ENCODE measurements around the gene STX1B.

The STX1B gene

DNA sequence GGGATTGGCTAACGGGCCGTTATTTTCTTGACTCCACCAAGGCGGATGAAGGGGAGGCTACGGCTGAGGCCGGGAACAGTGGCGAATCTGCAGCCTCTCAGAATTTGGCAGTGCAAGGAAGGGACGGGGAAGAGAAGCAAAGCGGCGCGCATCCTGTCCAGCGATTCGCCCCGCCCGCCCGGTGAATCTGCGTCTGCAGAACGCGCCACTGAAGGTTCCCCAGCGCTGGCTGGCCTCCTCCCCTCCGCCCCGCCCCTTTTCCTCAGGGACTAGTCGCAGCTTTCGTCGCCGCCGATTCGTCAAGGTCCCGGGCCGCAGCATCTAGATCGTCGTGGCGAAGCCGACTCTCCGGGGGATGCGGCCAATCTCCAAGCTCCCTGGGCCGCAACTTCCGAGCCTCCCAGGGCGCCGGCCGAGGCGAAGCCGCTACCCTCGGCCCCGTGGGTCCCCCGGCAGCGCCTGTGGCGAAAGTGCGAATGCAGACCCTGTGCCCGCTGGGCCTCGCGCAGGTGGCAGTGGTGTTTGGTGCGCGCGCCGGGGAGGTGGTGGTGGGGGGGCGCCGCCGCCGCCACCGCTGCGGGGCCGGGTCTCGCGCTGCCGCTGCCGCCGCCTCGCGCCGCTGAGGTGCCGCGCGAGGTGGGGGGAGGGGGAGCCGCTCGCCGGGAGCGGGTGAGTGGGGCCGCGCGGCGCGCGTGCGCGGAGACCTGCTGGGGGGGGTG is 52.8 kb downstream of the STX1B start, which contains the start of gene SETD1A:
Gene SETD1A (plus strand): TSS at position 299 of the 719 bp plus-strand sequence. CDS start 978 bp downstream, outside the sequence.
- TF ChIP-seq, protein P1, sequence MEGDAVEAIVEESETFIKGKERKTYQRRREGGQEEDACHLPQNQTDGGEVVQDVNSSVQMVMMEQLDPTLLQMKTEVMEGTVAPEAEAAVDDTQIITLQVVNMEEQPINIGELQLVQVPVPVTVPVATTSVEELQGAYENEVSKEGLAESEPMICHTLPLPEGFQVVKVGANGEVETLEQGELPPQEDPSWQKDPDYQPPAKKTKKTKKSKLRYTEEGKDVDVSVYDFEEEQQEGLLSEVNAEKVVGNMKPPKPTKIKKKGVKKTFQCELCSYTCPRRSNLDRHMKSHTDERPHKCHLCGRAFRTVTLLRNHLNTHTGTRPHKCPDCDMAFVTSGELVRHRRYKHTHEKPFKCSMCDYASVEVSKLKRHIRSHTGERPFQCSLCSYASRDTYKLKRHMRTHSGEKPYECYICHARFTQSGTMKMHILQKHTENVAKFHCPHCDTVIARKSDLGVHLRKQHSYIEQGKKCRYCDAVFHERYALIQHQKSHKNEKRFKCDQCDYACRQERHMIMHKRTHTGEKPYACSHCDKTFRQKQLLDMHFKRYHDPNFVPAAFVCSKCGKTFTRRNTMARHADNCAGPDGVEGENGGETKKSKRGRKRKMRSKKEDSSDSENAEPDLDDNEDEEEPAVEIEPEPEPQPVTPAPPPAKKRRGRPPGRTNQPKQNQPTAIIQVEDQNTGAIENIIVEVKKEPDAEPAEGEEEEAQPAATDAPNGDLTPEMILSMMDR (IDR thresholded peaks at IDR 0.05) = peak; percentile 66
- H3K27ac ChIP-seq = peak within 1 kb of the TSS; percentile 98
- H3K4me1 ChIP-seq (ENCODE audit: control insufficient read depth in 1 of 2, insufficient read depth in 1 of 2, low read depth in 1 of 2, low read length in 1 of 2) = peaks cover 16 to 17% of the 10 kb centered on the region in 2 experiments
- H3K36me3 ChIP-seq = peaks cover 32% of the 10 kb centered on the region
- H3K27me3 ChIP-seq = no peaks in the 10 kb centered on the region
- H3K9me3 ChIP-seq = no peaks in the 10 kb centered on the region
- H3K4me3 ChIP-seq (ENCODE audit: low read depth in 1 of 2, low read length in 1 of 2) = peak within 1 kb of the TSS; percentile 80 to 89

DNA sequence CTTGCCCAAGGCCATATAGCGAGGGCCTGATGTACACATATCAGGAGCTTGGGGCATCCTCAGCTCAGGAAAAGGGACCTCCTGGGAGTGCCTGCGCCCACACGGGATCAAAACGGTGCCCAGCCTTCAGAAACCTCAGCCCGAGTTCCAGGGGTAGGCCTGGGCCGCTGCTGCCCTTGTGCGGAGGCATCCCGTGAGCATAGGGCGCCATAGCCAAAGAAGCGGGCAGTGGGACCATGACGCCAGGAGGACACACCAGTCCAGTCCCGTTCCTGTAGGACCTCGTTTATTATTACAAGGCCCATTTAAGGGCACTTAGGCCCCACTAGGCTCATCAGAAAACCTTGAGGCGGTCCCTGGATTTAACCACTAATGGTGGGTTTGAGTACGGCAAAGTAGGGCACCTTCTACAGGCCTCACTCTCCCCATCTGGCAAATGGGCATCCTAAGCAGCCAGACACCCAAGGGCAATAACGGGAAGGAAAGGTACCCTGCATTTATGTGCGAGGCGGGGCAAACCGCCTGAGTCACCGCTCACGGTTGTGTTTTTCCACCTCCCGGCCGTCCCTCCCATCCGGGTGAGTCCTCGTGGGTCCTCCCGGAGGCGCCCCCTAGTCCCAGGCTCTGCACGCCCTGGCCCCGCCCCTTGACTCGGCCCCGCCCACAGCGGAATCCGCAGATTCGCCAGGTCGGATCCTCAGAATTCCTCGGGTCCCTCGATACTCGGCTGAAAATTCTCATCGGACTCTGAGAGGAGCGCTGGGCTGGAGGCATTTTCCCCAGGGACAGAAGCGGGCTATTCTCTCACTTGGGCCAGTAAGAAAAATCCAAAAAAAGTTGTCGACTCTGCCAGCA is 53.6 kb downstream of the STX1B start:
- Histone ChIP-seq H3K27ac (peak overlapping the region; percentile 98), H3K9me3 (no peaks in the 10 kb centered on the region), H3K4me1 (ENCODE audit: control insufficient read depth in 1 of 2, insufficient read depth in 1 of 2, low read depth in 1 of 2, low read length in 1 of 2) (peaks cover 16 to 17% of the 10 kb centered on the region in 2 experiments), H3K4me3 (ENCODE audit: low read depth in 1 of 2, low read length in 1 of 2) (peak overlapping the region; percentile 80 to 89), H3K36me3 (peaks cover 32% of the 10 kb centered on the region), H3K27me3 (no peaks in the 10 kb centered on the region)
- TF ChIP-seq, protein P1 (IDR thresholded peaks at IDR 0.05) = no peak

DNA sequence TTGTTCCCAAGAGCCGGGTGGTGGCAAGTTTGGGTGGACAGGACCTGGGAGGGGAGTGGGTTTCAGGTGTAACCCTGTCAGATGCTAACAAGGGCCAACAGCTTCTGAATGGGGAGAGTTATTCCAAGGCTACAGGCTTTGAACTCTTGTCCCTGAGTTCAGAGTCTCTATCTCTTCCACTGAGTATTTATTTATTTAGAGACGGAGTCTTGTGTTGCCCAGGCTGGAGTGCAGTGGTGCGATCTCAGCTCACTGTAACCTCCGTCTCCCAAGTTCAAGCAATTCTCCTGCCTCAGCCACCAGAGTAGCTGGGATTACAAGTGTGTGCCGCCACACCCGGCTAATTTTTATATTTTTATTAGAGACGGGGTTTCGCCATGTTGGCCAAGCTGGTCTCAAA is 55.4 kb downstream of the STX1B start:
- H3K27ac ChIP-seq = peak overlapping the region; percentile 50
- H3K36me3 ChIP-seq = peaks cover 22% of the 10 kb centered on the region
- TF ChIP-seq, protein P1 (IDR thresholded peaks at IDR 0.05) = no peak
- H3K9me3 ChIP-seq = no peaks in the 10 kb centered on the region
- H3K27me3 ChIP-seq = no peaks in the 10 kb centered on the region
- H3K4me1 ChIP-seq (ENCODE audit: control insufficient read depth in 1 of 2, insufficient read depth in 1 of 2, low read depth in 1 of 2, low read length in 1 of 2) = peaks cover 32 to 36% of the 10 kb centered on the region in 2 experiments
- no peak overlapping the region for H3K4me3 ChIP-seq (ENCODE audit: low read depth in 1 of 2, low read length in 1 of 2)

DNA sequence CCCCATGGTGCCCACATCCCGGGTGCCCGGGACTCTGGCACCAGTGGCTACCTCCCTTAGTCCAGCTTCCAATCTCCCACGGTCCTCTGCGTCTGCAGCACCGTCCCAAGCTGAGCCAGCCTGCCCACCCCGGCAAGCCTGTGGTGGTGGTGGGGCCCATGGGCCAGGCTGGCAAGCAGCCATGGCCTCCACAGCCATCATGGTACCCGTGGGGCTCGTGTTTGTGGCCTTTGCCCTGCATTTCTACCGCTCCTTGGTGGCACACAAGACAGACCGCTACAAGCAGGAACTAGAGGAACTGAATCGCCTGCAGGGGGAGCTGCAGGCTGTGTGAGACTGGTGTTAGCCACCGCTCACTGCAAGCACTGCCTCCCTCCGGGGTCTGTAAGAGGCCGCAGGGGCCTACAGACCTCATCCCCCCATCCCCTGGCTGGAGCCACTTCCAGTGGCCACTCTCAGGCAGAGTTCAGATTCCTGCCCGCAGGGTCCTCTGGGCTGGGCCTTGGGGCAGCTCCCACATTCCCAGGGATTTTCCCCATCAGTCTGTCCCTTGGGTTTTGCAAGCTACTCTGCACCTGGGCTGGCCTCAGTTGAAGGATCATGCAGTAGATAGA is 56.8 kb downstream of the STX1B start:
- Histone ChIP-seq H3K4me3 (ENCODE audit: low read depth in 1 of 2, low read length in 1 of 2) (no peak overlapping the region), H3K9me3 (no peaks in the 10 kb centered on the region), H3K27me3 (no peaks in the 10 kb centered on the region), H3K4me1 (ENCODE audit: control insufficient read depth in 1 of 2, insufficient read depth in 1 of 2, low read depth in 1 of 2, low read length in 1 of 2) (peaks cover 33 to 41% of the 10 kb centered on the region in 2 experiments), H3K36me3 (peaks cover 22% of the 10 kb centered on the region), H3K27ac (peak overlapping the region; percentile 50)
- TF ChIP-seq, protein P1 (IDR thresholded peaks at IDR 0.05) = peak; percentile 45

DNA sequence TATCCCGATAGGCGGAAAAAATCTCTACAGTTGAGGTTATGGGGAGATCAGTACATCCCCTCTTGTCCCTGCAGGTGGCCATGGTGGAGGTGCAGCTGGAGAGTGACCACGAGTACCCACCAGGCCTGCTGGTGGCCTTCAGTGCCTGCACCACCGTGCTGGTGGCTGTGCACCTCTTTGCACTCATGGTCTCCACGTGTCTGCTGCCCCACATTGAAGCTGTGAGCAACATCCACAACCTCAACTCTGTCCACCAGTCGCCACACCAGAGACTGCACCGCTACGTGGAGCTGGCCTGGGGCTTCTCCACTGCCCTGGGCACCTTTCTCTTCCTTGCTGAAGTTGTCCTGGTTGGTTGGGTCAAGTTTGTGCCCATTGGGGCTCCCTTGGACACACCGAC is 57.3 kb downstream of the STX1B start:
- H3K4me1 ChIP-seq (ENCODE audit: control insufficient read depth in 1 of 2, insufficient read depth in 1 of 2, low read depth in 1 of 2, low read length in 1 of 2) = peaks cover 33 to 43% of the 10 kb centered on the region in 2 experiments

More for the DNA sequence above, 57.3 kb downstream of the STX1B start:
- H3K27me3 ChIP-seq = no peaks in the 10 kb centered on the region
- peaks cover 22% of the 10 kb centered on the region for H3K36me3 ChIP-seq
- TF ChIP-seq, protein P1 (IDR thresholded peaks at IDR 0.05) = no peak
- H3K27ac ChIP-seq = peak overlapping the region; percentile 50
- no peaks in the 10 kb centered on the region for H3K9me3 ChIP-seq
- no peak overlapping the region for H3K4me3 ChIP-seq (ENCODE audit: low read depth in 1 of 2, low read length in 1 of 2)
